CD14-positive monocyte (primary cell): ENCODE results near the gene EPHB4. TPM values are rescaled to one million over a fixed set of nuclear protein-coding genes. Genes with fewer than 3 reads are reported as not detected.

Source experiments
- DNase-seq, 3 donors: peaks; one replicate each; pipeline ENCODE4 v3.0.0-alpha.2; 2011 to 2022
- H2AFZ ChIP-seq: 2 replicates; pipeline ENCODE4 v1.6.0; 2012; ENCODE audit warnings: mild to moderate bottlenecking, low read depth, low read length, inconsistent platforms; ENCODE audit not compliant: insufficient read depth, poor library complexity, severe bottlenecking
- H3K27ac ChIP-seq, 2 donors: 1 replicate in 1 of 2; 2 replicates in 1 of 2; pipeline ENCODE4 v1.5.1; 2012 to 2013; ENCODE audit warnings: low read length in 2 of 2, control low read depth in 1 of 2, inconsistent platforms in 1 of 2, low read depth in 1 of 2, mild to moderate bottlenecking in 1 of 2
- H3K27me3 ChIP-seq, 2 donors: one replicate each; pipeline versions ENCODE4 v1.6.0 to v1.6.1; 2011 to 2013; ENCODE audit warnings: low read length in 2 of 2; ENCODE audit not compliant: control insufficient read depth in 2 of 2, insufficient read depth in 2 of 2
- H3K36me3 ChIP-seq, 2 donors: replicated peaks in 1 of 2; 1 replicate in 1 of 2; 2 replicates in 1 of 2; pipeline versions ENCODE4 v1.5.1 to v1.6.1; 2012 to 2013; ENCODE audit warnings: low read length in 2 of 2, control low read depth in 1 of 2, inconsistent platforms in 1 of 2, mild to moderate bottlenecking in 1 of 2; ENCODE audit not compliant: insufficient read depth in 2 of 2, control insufficient read depth in 1 of 2
- H3K4me1 ChIP-seq, 2 donors: 1 replicate in 1 of 2; 2 replicates in 1 of 2; pipeline versions ENCODE4 v1.5.1 to v1.6.1; 2012 to 2013; ENCODE audit warnings: low read length in 2 of 2, control low read depth in 1 of 2, inconsistent platforms in 1 of 2, mild to moderate bottlenecking in 1 of 2, moderate library complexity in 1 of 2; ENCODE audit not compliant: insufficient read depth in 2 of 2, control insufficient read depth in 1 of 2
- H3K4me2 ChIP-seq: replicated peaks from 2 replicates; pipeline ENCODE3; 2012; ENCODE audit warnings: low read length, moderate library complexity, mild to moderate bottlenecking; ENCODE audit not compliant: poor library complexity, severe bottlenecking; ENCODE audit errors: extremely low read depth
- H3K4me3 ChIP-seq, 3 experiments: fragments of 200-600 bp in 1 of 3; sonication (generic) in 1 of 3; replicated peaks in 1 of 3; 1 replicate in 2 of 3; 2 replicates in 1 of 3; pipeline ENCODE4 v1.5.1; 2011 to 2013; ENCODE audit warnings: low read length in 3 of 3, mild to moderate bottlenecking in 3 of 3, control low read depth in 2 of 3, low read depth in 2 of 3, inconsistent platforms in 1 of 3, moderate library complexity in 1 of 3
- H3K79me2 ChIP-seq: 2 replicates; pipeline ENCODE4 v1.6.0; 2012; ENCODE audit warnings: mild to moderate bottlenecking, control low read depth, inconsistent platforms, low read length, moderate library complexity; ENCODE audit not compliant: insufficient read depth
- H3K9ac ChIP-seq: 2 replicates; pipeline ENCODE4 v1.6.0; 2017; ENCODE audit warnings: low read length, mild to moderate bottlenecking; ENCODE audit not compliant: insufficient read depth, poor library complexity, severe bottlenecking
- H3K9me3 ChIP-seq, 2 donors: replicated peaks in 1 of 2; 1 replicate in 1 of 2; 2 replicates in 1 of 2; pipeline versions ENCODE4 v1.5.1 to v1.6.1; 2012 to 2013; ENCODE audit warnings: low read length in 2 of 2, control low read depth in 1 of 2; ENCODE audit not compliant: control insufficient read depth in 1 of 2, insufficient read depth in 1 of 2
- H4K20me1 ChIP-seq: 2 replicates; pipeline ENCODE4 v1.6.0; 2012; ENCODE audit warnings: mild to moderate bottlenecking, low read length, control low read depth, moderate library complexity; ENCODE audit not compliant: insufficient read depth
- H3K27ac Mint-ChIP-seq, 7 donors: one replicate each; pipeline ENCODE4 v1.8.0; 2020; ENCODE audit warnings: mild to moderate bottlenecking in 7 of 7, mixed read lengths in 7 of 7, moderate library complexity in 6 of 7, inconsistent platforms in 2 of 7
- H3K27me3 Mint-ChIP-seq, 3 donors: one replicate each; pipeline ENCODE4 v1.8.0; 2021 to 2022; ENCODE audit warnings: low read depth in 3 of 3, mild to moderate bottlenecking in 3 of 3, mixed read lengths in 3 of 3, moderate library complexity in 3 of 3, inconsistent platforms in 1 of 3
- H3K36me3 Mint-ChIP-seq, 2 donors: one replicate each; pipeline ENCODE4 v1.8.0; 2020; ENCODE audit warnings: mixed read lengths in 2 of 2, inconsistent platforms in 1 of 2, mild to moderate bottlenecking in 1 of 2
- H3K4me1 Mint-ChIP-seq: one replicate; pipeline ENCODE4 v1.8.0; 2020; ENCODE audit warnings: mild to moderate bottlenecking, mixed read lengths
- H3K4me3 Mint-ChIP-seq, 2 donors: one replicate each; pipeline ENCODE4 v1.8.0; 2020; ENCODE audit warnings: mild to moderate bottlenecking in 2 of 2, mixed read lengths in 2 of 2, moderate library complexity in 1 of 2
- H3K9me3 Mint-ChIP-seq, 7 donors: one replicate each; pipeline ENCODE4 v1.8.0; 2020 to 2022; ENCODE audit warnings: mixed read lengths in 7 of 7, mild to moderate bottlenecking in 6 of 7, moderate library complexity in 6 of 7, inconsistent platforms in 2 of 7
- WGBS: methylation state at CpG from one replicate; pipeline ENCODE4 v1.1.5; 2013; ENCODE audit warnings: missing lambda C conversion rate; ENCODE audit not compliant: insufficient coverage; 5-methylcytosine and 5-hydroxymethylcytosine counted together
- intact Hi-C, 2 donors: fragments of 100-400 bp; cut with micrococcal nuclease; formaldehyde crosslinking; loops; one replicate each; pipeline versions ENCODE4 v1.15.0 to v1.15.1; 2023
- polyA plus RNA-seq, 3 donors: library from polyadenylated mRNA; depleted of rRNA in 1 of 3; unstranded in 2 of 3; stranded (reverse) in 1 of 3; fragments of 300-500 nt in 2 of 3; fragments of >200 nt in 1 of 3; fragmentation: Illumina TruSeq in 2 of 3; gene quantifications; 1 replicate in 2 of 3; 2 replicates in 1 of 3; pipeline ENCODE4 v1.2.3, GENCODE V29; 2012 to 2021
- TF ChIP-seq, protein P1 (sequence below): fragments of 200-600 bp; IDR thresholded peaks from one replicate; pipeline ENCODE4 v1.8.0; 2022; ENCODE audit warnings: antibody characterized with exemption, mild to moderate bottlenecking

The EPHB4 gene
- polyA plus RNA-seq, 3 donors: 5.0 to 6.5 (median 5.7) TPM

DNA sequence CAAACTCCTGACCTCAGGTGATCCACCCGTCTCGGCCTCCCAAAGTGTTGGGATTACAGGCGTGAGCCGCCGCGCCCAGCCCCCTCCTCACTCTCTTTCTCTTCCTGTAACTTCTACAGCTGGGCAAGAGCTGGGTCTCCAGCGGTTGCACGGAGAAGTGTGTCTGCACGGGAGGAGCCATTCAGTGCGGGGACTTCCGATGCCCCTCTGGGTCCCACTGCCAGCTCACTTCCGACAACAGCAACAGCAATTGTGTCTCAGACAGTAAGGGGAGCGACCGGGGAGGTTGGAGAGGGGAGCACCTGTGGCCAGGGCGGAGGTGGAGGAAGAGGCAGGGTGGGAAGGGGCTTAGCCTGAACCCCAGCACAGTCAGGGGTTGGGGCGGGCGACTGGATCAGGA lies 41.4 kb downstream of the EPHB4 start:
- Histone ChIP-seq H3K9ac (no peak overlapping the region), H3K36me3 (no peaks in the 10 kb centered on the region), H3K79me2 (no peaks in the 10 kb centered on the region), H2AFZ (peak overlapping the region; percentile 54), H3K27ac (no peak overlapping the region), H3K4me3 (no peak overlapping the region), H3K27me3 (no peaks in the 10 kb centered on the region), H3K4me1 (peaks cover 0 to 4% of the 10 kb centered on the region in 2 donors), H3K9me3 (no peaks in the 10 kb centered on the region), H4K20me1 (no peaks in the 10 kb centered on the region), H3K4me2 (peak overlapping the region; percentile 29)
- peaks cover 7 to 18% (median 11%) of the 10 kb centered on the region in 3 donors for H3K27me3 Mint-ChIP-seq
- DNase-seq: no peak
- H3K36me3 Mint-ChIP-seq: no peaks in the 10 kb centered on the region
- H3K9me3 Mint-ChIP-seq: peaks cover 0 to 8% (median 4%) of the 10 kb centered on the region in 7 donors
- H3K4me1 Mint-ChIP-seq: peaks cover 6% of the 10 kb centered on the region
- peak overlapping the region in 1 of 2 donors; percentile 27 for H3K4me3 Mint-ChIP-seq
- intact Hi-C loops: no loop called here
- WGBS: 25% methylated on average over 12 of the region's 17 CpGs
- TF ChIP-seq, protein P1, sequence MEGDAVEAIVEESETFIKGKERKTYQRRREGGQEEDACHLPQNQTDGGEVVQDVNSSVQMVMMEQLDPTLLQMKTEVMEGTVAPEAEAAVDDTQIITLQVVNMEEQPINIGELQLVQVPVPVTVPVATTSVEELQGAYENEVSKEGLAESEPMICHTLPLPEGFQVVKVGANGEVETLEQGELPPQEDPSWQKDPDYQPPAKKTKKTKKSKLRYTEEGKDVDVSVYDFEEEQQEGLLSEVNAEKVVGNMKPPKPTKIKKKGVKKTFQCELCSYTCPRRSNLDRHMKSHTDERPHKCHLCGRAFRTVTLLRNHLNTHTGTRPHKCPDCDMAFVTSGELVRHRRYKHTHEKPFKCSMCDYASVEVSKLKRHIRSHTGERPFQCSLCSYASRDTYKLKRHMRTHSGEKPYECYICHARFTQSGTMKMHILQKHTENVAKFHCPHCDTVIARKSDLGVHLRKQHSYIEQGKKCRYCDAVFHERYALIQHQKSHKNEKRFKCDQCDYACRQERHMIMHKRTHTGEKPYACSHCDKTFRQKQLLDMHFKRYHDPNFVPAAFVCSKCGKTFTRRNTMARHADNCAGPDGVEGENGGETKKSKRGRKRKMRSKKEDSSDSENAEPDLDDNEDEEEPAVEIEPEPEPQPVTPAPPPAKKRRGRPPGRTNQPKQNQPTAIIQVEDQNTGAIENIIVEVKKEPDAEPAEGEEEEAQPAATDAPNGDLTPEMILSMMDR: no peak
- no peak overlapping the region for H3K27ac Mint-ChIP-seq

DNA sequence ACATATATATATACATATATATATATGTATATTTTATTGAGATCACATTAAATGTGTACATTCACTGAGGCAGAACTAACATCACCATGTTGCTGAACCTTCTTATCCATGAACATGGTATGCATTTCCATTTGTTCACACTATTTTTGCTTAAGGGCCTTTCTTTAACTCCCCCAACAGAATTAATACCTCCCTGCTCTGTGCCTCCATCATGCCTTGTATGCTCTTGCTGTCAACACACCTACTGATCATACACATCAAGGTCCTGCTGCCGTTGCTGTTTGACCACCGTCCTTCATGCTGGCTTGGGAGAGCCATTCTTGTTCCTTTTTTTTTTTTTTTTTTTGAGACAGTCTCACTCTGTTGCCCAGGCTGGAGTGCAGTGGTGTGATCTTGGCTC lies 43.5 kb downstream of the EPHB4 start:
- intact Hi-C loops: no loop called here
- Mint-ChIP-seq H3K4me3 (no peak overlapping the region), H3K36me3 (no peaks in the 10 kb centered on the region), H3K9me3 (peaks cover 0 to 8% (median 4%) of the 10 kb centered on the region in 7 donors), H3K4me1 (peaks cover 6% of the 10 kb centered on the region), H3K27me3 (peaks cover 7 to 18% (median 16%) of the 10 kb centered on the region in 3 donors), H3K27ac (no peak overlapping the region)
- Histone ChIP-seq H3K36me3 (no peaks in the 10 kb centered on the region), H3K4me3 (no peak overlapping the region), H3K9ac (no peak overlapping the region), H3K27me3 (no peaks in the 10 kb centered on the region), H3K27ac (no peak overlapping the region), H3K4me2 (no peak overlapping the region), H3K4me1 (peaks cover 0 to 4% of the 10 kb centered on the region in 2 donors), H4K20me1 (no peaks in the 10 kb centered on the region), H3K79me2 (no peaks in the 10 kb centered on the region), H2AFZ (no peak overlapping the region), H3K9me3 (no peaks in the 10 kb centered on the region)
- no CpG with 5 or more reads among the region's 2 CpGs for WGBS
- DNase-seq: no peak
- TF ChIP-seq, protein P1: no peak
